Activated T-cell treated with anti-CD3 and anti-CD28 coated beads, Interleukin-2, amount 50 U/mL, for 72 hours (primary cell): Measurements from ENCODE around the gene ZNF248. TPM values are rescaled to one million over a fixed set of nuclear protein-coding genes. Genes with fewer than 3 reads are reported as not detected.

ENCODE experiments used
- total RNA-seq, 2 donors: library from RNA; stranded (reverse); gene quantifications; one replicate each; pipeline ENCODE4 v1.2.3, GENCODE V29; 2022

The ZNF248 gene
- total RNA-seq, 2 donors from 2014 or later, result 9.8 to 9.9 TPM

Other genes starting within 250 kb of the ZNF248 start
- gene ZNF25, start 119.0 kb upstream of the ZNF248 start, total RNA-seq, result 1 to 10 TPM; 6.8 to 7.5 TPM
- 10 to 100 TPM; 23.1 to 25.9 TPM for gene ZNF33A, start 153.1 kb upstream of the ZNF248 start, total RNA-seq
- 10 to 100 TPM; 23.7 to 25.3 TPM for gene ZNF37A, start 236.7 kb upstream of the ZNF248 start, total RNA-seq